DOHH2 (cell line): Measurements from ENCODE around the gene OLFML1.

Source experiments
- EZH2phosphoT487 ChIP-seq: fragments of 200-600 bp; sonication (generic); IDR thresholded peaks from 2 replicates; pipeline ENCODE4 v1.6.1; 2017; ENCODE audit warnings: borderline replicate concordance, mild to moderate bottlenecking, antibody characterized with exemption, low read length, moderate library complexity, mixed read lengths
- TF ChIP-seq, protein P1 (sequence below): fragments of 200-600 bp; sonication (generic); IDR thresholded peaks from one replicate; pipeline ENCODE4 v1.5.1; 2014; ENCODE audit warnings: antibody characterized with exemption, mild to moderate bottlenecking, low read depth, low read length; ENCODE audit not compliant: poor library complexity, severe bottlenecking

DNA sequence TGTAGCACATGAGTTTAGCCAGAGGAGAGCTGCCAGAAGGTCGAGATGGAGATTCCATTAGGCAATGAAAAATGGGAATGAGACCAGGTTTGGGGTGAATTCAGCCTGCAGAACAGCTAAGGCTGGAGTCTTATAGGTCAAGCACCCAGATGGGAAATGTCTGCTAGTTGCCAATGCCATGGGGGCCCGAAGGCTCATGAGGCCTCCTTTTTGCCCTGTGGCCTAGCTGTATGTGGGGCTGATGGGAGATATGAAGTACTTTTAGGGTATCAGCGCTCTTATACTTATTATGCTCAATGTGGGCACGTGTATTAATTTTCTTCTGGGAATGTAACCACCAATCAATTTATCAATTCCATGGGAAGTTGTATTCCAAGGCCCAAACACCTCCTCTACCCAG lies 37.2 kb downstream of the OLFML1 start:
- TF ChIP-seq, protein P1, sequence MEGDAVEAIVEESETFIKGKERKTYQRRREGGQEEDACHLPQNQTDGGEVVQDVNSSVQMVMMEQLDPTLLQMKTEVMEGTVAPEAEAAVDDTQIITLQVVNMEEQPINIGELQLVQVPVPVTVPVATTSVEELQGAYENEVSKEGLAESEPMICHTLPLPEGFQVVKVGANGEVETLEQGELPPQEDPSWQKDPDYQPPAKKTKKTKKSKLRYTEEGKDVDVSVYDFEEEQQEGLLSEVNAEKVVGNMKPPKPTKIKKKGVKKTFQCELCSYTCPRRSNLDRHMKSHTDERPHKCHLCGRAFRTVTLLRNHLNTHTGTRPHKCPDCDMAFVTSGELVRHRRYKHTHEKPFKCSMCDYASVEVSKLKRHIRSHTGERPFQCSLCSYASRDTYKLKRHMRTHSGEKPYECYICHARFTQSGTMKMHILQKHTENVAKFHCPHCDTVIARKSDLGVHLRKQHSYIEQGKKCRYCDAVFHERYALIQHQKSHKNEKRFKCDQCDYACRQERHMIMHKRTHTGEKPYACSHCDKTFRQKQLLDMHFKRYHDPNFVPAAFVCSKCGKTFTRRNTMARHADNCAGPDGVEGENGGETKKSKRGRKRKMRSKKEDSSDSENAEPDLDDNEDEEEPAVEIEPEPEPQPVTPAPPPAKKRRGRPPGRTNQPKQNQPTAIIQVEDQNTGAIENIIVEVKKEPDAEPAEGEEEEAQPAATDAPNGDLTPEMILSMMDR, result no peak
- TF ChIP-seq EZH2phosphoT487, result no peak
